Transverse colon (tissue), 4 donors: ENCODE data around the gene TMEM163. TPM values are rescaled to one million over a fixed set of nuclear protein-coding genes. Genes with fewer than 3 reads are reported as not detected.

Source experiments
- DNase-seq: peaks from one replicate; pipeline ENCODE4 v3.0.0-alpha.2; 2019
- H3K27ac ChIP-seq, 4 donors: fragments of 200-600 bp; sonication (generic); 2 replicates each; pipeline ENCODE4 v1.5.1; 2016 to 2018; ENCODE audit warnings: inconsistent platforms in 4 of 4
- H3K27me3 ChIP-seq: fragments of 200-600 bp; sonication (generic); 2 replicates; pipeline ENCODE4 v1.5.1; 2017; ENCODE audit warnings: inconsistent platforms
- H3K36me3 ChIP-seq, 4 donors: fragments of 200-600 bp; sonication (generic); 2 replicates each; pipeline ENCODE4 v1.5.1; 2017 to 2019; ENCODE audit warnings: inconsistent platforms in 4 of 4
- H3K4me1 ChIP-seq, 4 donors: fragments of 200-600 bp; sonication (generic); 2 replicates each; pipeline ENCODE4 v1.5.1; 2017 to 2020; ENCODE audit warnings: inconsistent platforms in 4 of 4
- H3K4me3 ChIP-seq, 4 donors: fragments of 200-600 bp; sonication (generic); 1 replicate in 1 of 4; 2 replicates in 3 of 4; pipeline versions ENCODE4 v1.5.1 to v1.6.1; 2017 to 2019; ENCODE audit warnings: inconsistent platforms in 4 of 4
- H3K9me3 ChIP-seq, 2 donors: fragments of 200-600 bp; sonication (generic); 2 replicates each; pipeline ENCODE4 v1.5.1; 2017 to 2019; ENCODE audit warnings: inconsistent platforms in 2 of 2
- EP300 ChIP-seq: sonication (generic); formaldehyde crosslinking; IDR thresholded peaks from one replicate; pipeline ENCODE4 v1.6.1; 2017; ENCODE audit warnings: antibody characterized with exemption, low read depth
- POLR2A ChIP-seq: fragments of 450-650 bp; IDR thresholded peaks from one replicate; pipeline ENCODE4 v1.6.1; 2016; ENCODE audit warnings: antibody characterized with exemption, mild to moderate bottlenecking, moderate library complexity
- POLR2AphosphoS5 ChIP-seq, 3 donors: sonication (generic); formaldehyde crosslinking; IDR thresholded peaks; one replicate each; pipeline ENCODE4 v1.6.1; 2016; ENCODE audit warnings: antibody characterized with exemption in 3 of 3
- WGBS, 2 donors: methylation state at CpG; one replicate each; pipeline ENCODE4 v1.1.5; 2018; ENCODE audit warnings: low coverage in 1 of 2; 5-methylcytosine and 5-hydroxymethylcytosine counted together
- in situ Hi-C, 4 donors: fragments of 200-750 bp; cut with MboI; loops; one replicate each; pipeline versions ENCODE4 v1.15.0 to v1.15.1; 2017; ENCODE audit warnings: low sequenced_read_pairs in 3 of 4, low pct_ligation_motif_present in 1 of 4, low pct_unique_long_range_greater_than_20kb in 1 of 4
- intact Hi-C: fragments of 100-400 bp; cut with DNase I; formaldehyde crosslinking; loops from one replicate; pipeline ENCODE4 v1.15.1; 2023; ENCODE audit warnings: low total_unique reads
- total RNA-seq, 4 donors: library from RNA; depleted of rRNA; stranded (reverse); fragments of >200 nt; gene quantifications; one replicate each; pipeline ENCODE4 v1.1.0, GENCODE V29; 2016
- TF ChIP-seq, protein P1 (sequence below), 5 experiments: fragments of 200-600 bp in 3 of 5; fragments of 450-650 bp in 2 of 5; sonication (generic) in 3 of 5; IDR thresholded peaks; 1 replicate in 2 of 5; 2 replicates in 3 of 5; pipeline ENCODE4 v1.5.1; 2016 to 2017; ENCODE audit warnings: antibody characterized with exemption in 5 of 5, inconsistent platforms in 3 of 5, mild to moderate bottlenecking in 2 of 5, moderate library complexity in 1 of 5

The TMEM163 gene
- total RNA-seq, 4 donors from 2014 or later = 0.48 TPM; not detected in 3

DNA sequence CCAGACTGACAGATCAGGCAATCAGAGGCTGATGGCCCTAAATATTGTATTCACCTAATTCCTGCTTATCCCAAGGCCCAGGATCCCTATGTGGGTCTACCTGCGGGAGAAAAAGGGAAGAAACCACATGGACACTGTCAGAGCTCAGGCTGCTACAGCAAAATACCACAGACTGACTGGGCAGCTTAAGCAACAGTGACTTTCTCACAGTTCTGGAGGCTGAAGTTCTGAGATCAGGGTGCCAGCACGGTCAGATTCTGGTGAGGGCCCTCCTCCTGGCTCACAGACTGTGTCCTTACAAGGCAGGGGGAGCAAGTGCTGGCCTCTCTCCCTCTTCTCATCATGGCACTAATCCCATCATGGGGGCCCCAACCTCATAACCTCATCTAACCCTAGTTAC lies 181.7 kb downstream of the TMEM163 start:
- no peak for DNase-seq
- Histone ChIP-seq H3K27ac (no peak overlapping the region), H3K27me3 (no peaks in the 10 kb centered on the region), H3K36me3 (no peaks in the 10 kb centered on the region), H3K4me1 (no peaks in the 10 kb centered on the region), H3K4me3 (no peak overlapping the region), H3K9me3 (no peaks in the 10 kb centered on the region)
- in situ Hi-C loops (no loop called here), intact Hi-C loops (no loop called here)
- WGBS, 2 donors = 90% methylated on average over 2 of the region's 2 CpGs; no CpG with 5 or more reads in 1 of the 2 donors
- TF ChIP-seq EP300 (no peak), POLR2A (no peak), POLR2AphosphoS5 (IDR thresholded peaks at IDR 0.05) (no peak)
- TF ChIP-seq, protein P1, sequence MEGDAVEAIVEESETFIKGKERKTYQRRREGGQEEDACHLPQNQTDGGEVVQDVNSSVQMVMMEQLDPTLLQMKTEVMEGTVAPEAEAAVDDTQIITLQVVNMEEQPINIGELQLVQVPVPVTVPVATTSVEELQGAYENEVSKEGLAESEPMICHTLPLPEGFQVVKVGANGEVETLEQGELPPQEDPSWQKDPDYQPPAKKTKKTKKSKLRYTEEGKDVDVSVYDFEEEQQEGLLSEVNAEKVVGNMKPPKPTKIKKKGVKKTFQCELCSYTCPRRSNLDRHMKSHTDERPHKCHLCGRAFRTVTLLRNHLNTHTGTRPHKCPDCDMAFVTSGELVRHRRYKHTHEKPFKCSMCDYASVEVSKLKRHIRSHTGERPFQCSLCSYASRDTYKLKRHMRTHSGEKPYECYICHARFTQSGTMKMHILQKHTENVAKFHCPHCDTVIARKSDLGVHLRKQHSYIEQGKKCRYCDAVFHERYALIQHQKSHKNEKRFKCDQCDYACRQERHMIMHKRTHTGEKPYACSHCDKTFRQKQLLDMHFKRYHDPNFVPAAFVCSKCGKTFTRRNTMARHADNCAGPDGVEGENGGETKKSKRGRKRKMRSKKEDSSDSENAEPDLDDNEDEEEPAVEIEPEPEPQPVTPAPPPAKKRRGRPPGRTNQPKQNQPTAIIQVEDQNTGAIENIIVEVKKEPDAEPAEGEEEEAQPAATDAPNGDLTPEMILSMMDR (IDR thresholded peaks at IDR 0.05) = no peak

DNA sequence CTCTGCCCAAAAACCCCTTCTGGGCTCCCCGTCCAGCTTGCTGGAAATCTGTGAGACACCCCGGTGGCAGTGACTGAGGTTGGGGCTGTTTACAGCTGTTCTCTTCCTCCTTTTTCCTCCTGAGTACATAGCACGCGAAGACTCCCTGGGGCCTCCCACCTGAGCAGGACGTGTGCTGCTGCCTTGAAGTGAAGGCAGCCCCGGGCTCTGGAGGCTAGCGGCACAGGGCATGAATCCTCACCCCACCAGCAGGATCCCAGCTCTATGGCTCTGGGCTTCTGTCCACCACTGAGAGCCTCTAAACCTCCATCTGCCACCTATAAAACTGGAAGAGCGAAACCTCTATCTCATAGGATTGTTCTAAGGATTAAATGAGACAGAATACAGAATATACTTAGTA lies 182.5 kb downstream of the TMEM163 start:
- WGBS, 2 donors = 72 to 83% methylated on average over 2 to 8 of the region's 8 CpGs
- Histone ChIP-seq H3K36me3 (no peaks in the 10 kb centered on the region), H3K27me3 (no peaks in the 10 kb centered on the region), H3K9me3 (no peaks in the 10 kb centered on the region), H3K4me3 (no peak overlapping the region), H3K27ac (no peak overlapping the region), H3K4me1 (no peaks in the 10 kb centered on the region)
- intact Hi-C loops = no loop called here
- no peak for DNase-seq
- in situ Hi-C loops = no loop called here
- TF ChIP-seq POLR2AphosphoS5 (IDR thresholded peaks at IDR 0.05) = no peak
- TF ChIP-seq, protein P1 (IDR thresholded peaks at IDR 0.05) = no peak
- no peak for TF ChIP-seq POLR2A
- TF ChIP-seq EP300 = no peak

DNA sequence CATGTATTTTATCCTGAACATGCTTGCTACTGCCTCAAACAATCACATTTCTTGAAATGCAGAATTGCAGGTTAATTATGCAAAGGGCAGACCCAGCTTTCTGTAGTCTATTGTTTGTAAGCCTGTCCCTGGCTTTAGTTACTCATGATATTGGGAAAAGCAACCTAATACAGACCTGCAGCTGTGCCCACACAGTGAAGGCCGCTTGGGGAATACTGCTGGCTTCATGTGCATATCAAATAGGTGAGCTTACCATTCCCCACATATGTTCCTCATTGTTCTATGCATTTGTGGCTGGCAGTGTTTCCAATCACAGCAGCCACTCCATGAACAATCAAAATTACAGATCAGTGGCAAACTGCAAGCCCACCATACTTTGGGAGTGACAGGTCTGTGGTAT lies 186.3 kb downstream of the TMEM163 start:
- 75 to 83% methylated on average over 1 of the region's 1 CpG for WGBS, 2 donors
- TF ChIP-seq POLR2A = no peak
- TF ChIP-seq, protein P1 (IDR thresholded peaks at IDR 0.05) = no peak
- TF ChIP-seq EP300 = no peak
- TF ChIP-seq POLR2AphosphoS5 (IDR thresholded peaks at IDR 0.05) = no peak
- in situ Hi-C loops = no loop called here

DNA sequence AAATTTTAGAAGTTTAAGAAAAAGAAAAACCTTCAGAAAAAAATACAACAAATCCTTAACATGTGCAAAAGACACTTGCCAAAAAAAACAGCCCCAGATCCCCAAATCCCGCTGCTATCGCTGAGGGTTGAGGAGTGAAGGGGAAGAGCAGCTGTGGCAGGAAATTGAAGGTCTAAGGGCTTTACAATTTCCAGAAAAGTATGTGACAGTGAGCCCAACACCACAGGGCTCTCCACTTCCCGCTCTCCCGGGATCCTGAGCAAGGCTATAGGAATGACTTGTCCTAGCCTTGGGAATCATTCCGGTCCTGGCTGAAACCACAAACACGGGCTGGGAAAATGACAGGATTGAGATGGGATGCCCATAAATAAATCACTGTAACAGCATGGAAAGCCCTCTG lies 191.4 kb downstream of the TMEM163 start:
- H3K36me3 ChIP-seq = no peaks in the 10 kb centered on the region
- TF ChIP-seq POLR2AphosphoS5 (IDR thresholded peaks at IDR 0.05) (no peak), POLR2A (no peak), EP300 (no peak)
- TF ChIP-seq, protein P1 (IDR thresholded peaks at IDR 0.05) = no peak
- in situ Hi-C loops (no loop called here), intact Hi-C loops (no loop called here)
- H3K4me3 ChIP-seq = no peak overlapping the region
- no peak overlapping the region for H3K27ac ChIP-seq
- WGBS, 2 donors = 25 to 65% methylated on average over 4 to 6 of the region's 6 CpGs
- no peak for DNase-seq
- H3K9me3 ChIP-seq = no peaks in the 10 kb centered on the region
- H3K27me3 ChIP-seq = no peaks in the 10 kb centered on the region
- no peaks in the 10 kb centered on the region for H3K4me1 ChIP-seq

More for the DNA sequence above, 186.3 kb downstream of the TMEM163 start:
- H3K36me3 ChIP-seq = no peaks in the 10 kb centered on the region
- H3K27me3 ChIP-seq = no peaks in the 10 kb centered on the region
- intact Hi-C loops = no loop called here
- no peaks in the 10 kb centered on the region for H3K4me1 ChIP-seq
- no peak overlapping the region for H3K4me3 ChIP-seq
- H3K27ac ChIP-seq = no peak overlapping the region
- no peak for DNase-seq
- no peaks in the 10 kb centered on the region for H3K9me3 ChIP-seq
